Measurements from ENCODE around the gene EMD. TPM values are rescaled to one million over a fixed set of nuclear protein-coding genes. Genes with fewer than 3 reads are reported as not detected.

Gene EMD
- total and polyA plus RNA-seq, 10 donors = 29.8 to 83.1 (median 54.3) TPM

DNA sequence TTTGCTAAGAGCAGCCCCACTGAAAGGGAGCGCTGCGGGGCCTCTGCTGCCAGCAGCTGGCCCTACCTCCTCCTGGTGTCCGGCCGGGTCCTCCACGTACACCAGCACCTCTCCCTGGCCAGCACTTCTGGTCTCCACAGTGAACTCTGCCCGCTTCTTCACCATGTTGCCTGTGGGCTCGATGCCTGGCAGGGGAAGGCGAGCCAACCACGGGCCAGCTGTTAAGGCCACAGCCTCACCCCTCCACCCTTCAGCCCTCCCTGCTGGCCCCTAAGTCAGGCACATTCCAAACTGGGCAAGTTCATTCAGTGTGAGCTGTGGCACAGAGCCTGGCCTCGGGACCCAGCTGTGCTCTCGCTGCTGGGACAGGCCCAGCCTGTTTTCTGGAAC is 12.4 kb upstream of the EMD start:
- peak overlapping the region in 5 of 8 donors; percentile 27 to 94 (median 88) for H3K27ac ChIP-seq
- H3K27me3 ChIP-seq (replicated peaks in 1 of 7) = no peaks in the 10 kb centered on the region
- H3K4me1 ChIP-seq = peaks cover 7 to 50% (median 28%) of the 10 kb centered on the region in 6 donors
- WGBS, 5 donors = 58 to 87% (median 85%) methylated on average over 6 to 11 of the region's 11 CpGs
- H3K9me3 ChIP-seq = no peaks in the 10 kb centered on the region
- intact Hi-C loops (cut with DNase I; ENCODE audit: low total_unique reads) = no loop called here
- no peak for DNase-seq
- H3K4me3 ChIP-seq = no peak overlapping the region
- peaks cover 0 to 65% (median 56%) of the 10 kb centered on the region in 6 donors for H3K36me3 ChIP-seq
- TF ChIP-seq, protein P1, sequence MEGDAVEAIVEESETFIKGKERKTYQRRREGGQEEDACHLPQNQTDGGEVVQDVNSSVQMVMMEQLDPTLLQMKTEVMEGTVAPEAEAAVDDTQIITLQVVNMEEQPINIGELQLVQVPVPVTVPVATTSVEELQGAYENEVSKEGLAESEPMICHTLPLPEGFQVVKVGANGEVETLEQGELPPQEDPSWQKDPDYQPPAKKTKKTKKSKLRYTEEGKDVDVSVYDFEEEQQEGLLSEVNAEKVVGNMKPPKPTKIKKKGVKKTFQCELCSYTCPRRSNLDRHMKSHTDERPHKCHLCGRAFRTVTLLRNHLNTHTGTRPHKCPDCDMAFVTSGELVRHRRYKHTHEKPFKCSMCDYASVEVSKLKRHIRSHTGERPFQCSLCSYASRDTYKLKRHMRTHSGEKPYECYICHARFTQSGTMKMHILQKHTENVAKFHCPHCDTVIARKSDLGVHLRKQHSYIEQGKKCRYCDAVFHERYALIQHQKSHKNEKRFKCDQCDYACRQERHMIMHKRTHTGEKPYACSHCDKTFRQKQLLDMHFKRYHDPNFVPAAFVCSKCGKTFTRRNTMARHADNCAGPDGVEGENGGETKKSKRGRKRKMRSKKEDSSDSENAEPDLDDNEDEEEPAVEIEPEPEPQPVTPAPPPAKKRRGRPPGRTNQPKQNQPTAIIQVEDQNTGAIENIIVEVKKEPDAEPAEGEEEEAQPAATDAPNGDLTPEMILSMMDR (IDR thresholded peaks at IDR 0.05 in 8 of 11, conservative IDR thresholded peaks at IDR 0.05 in 3 of 11) = no peak
- peak in 2 of 3 donors; percentile 5 to 18 for TF ChIP-seq POLR2AphosphoS5 (IDR thresholded peaks at IDR 0.05)

DNA sequence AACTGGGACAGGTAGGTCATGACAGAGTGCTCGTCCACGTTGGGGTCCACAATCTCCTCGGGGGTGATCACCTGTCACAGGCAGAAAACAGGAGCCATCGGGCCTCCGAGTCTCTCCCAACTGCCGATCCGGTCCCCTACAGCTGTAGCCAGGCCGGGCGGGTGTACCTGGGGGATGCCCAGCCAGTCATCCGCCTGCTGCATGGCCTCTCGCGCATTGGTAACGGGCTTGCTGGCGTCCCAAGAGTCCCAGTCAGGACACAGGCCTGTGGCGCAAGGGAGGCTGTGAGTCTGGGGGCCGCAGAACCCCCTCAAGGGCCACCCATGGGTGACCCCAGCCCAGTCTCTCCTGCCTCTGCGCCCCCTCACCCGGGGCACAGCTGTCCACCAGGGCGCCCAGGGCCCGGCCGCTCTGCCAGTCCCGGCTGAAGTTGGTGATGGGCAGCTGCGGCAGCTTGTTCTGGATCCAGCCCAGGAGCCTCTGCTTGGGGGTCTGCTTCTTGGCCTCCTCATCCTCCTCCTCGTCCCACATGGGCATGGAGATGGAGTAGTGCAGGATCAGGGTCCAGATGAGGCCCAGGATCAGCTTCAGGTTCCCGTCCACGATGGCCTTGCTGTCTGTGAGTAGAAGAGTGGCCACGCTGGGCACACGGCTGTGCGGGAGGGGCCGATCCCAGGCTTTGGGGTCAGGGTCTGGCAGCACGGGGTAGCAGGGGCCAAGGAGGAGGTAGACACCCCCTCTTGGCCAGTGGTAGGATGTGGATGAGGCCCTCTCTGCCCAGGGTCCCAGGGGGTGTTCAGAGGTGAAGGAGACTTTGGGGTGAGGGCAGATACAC is 11.4 kb upstream of the EMD start:
- H3K4me3 ChIP-seq = peak overlapping the region in 7 of 8 donors; percentile 65 to 91 (median 80)
- intact Hi-C loops (cut with DNase I; ENCODE audit: low total_unique reads) = no loop called here
- H3K27ac ChIP-seq = peak overlapping the region in 7 of 8 donors; percentile 57 to 94 (median 87)
- no peak for DNase-seq
- WGBS, 5 donors = 52 to 90% (median 82%) methylated on average over 6 to 31 of the region's 31 CpGs
- H3K27me3 ChIP-seq (replicated peaks in 1 of 7) = no peaks in the 10 kb centered on the region
- peak in 1 of 3 donors; percentile 38 for TF ChIP-seq POLR2AphosphoS5 (IDR thresholded peaks at IDR 0.05)
- no peak for TF ChIP-seq POLR2A (IDR thresholded peaks at IDR 0.05)
- TF ChIP-seq, protein P1 (IDR thresholded peaks at IDR 0.05 in 8 of 11, conservative IDR thresholded peaks at IDR 0.05 in 3 of 11) = no peak
- peaks cover 7 to 61% (median 37%) of the 10 kb centered on the region in 6 donors for H3K4me1 ChIP-seq
- no peaks in the 10 kb centered on the region for H3K9me3 ChIP-seq
- peaks cover 0 to 55% (median 46%) of the 10 kb centered on the region in 6 donors for H3K36me3 ChIP-seq

DNA sequence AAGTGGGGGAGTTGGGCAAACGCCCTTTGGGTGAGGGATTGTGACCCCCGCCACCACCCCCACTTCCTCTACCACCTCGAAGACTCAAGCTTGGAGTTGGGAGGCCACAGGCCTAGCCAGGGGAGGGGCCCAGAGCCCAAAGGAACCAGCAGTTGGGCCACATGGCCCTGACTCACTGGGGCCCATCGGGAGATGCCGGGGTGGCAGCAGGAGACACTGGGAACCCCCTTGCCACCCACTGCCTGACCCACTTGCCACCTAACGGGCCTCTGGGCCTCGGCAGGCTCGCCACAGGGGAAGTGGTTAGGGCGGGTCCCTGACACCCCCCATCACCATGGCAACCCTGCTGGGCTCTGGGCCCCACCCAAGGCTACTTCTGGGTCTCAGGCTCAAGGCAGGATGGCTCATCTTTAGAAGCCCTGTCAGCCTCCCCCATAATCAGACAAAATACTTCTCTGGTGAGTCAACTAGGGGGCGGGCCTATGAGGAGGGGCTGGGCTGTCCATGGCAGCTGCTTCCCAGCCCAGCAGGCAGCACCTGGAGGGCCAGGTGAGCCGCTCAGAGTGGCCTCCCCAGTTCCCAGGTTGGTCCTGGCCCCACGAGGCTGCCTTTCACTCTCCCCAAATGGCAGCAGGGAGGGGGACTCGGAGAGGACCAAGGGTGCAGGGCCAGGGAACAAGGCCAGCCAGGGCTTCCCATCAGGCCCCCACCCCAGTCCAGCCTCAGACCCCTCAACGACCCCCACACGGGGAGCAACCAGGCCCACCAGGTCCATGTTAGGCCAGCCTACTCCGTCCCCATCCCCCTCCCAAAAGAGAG is 10.3 kb upstream of the EMD start:
- WGBS, 5 donors = 1 to 30% (median 7%) methylated on average over 2 to 16 of the region's 16 CpGs
- no peaks in the 10 kb centered on the region for H3K9me3 ChIP-seq
- H3K36me3 ChIP-seq = peaks cover 0 to 44% (median 40%) of the 10 kb centered on the region in 6 donors
- TF ChIP-seq POLR2AphosphoS5 (IDR thresholded peaks at IDR 0.05) (peak; percentile 63 to 82 (median 72)), POLR2A (IDR thresholded peaks at IDR 0.05) (no peak)
- TF ChIP-seq, protein P1 (IDR thresholded peaks at IDR 0.05 in 8 of 11, conservative IDR thresholded peaks at IDR 0.05 in 3 of 11) = peak in 2 of 11 experiments; percentile 13 to 16
- no peaks in the 10 kb centered on the region for H3K27me3 ChIP-seq (replicated peaks in 1 of 7)
- intact Hi-C loops (cut with DNase I; ENCODE audit: low total_unique reads) = no loop called here
- peak overlapping the region; percentile 48 to 94 (median 84) for H3K27ac ChIP-seq
- peaks cover 14 to 72% (median 48%) of the 10 kb centered on the region in 6 donors for H3K4me1 ChIP-seq
- peak; percentile 95 for DNase-seq
- H3K4me3 ChIP-seq = peak overlapping the region; percentile 7 to 91 (median 76)
